Neural cell (in vitro differentiated cells): ENCODE measurements around the gene TPD52L3. TPM values are rescaled to one million over a fixed set of nuclear protein-coding genes. Genes with fewer than 3 reads are reported as not detected.

Experiments
- H2AFZ ChIP-seq: fragments of 200-600, 300-800 bp; sonication (generic), shearing (Covaris generic); 2 replicates; pipeline ENCODE4 v1.6.0; 2014; ENCODE audit warnings: low read depth, mild to moderate bottlenecking, antibody characterized with exemption, low read length, moderate library complexity
- H3F3A ChIP-seq: fragments of 200-600 bp; shearing (Covaris generic); 2 replicates; pipeline ENCODE4 v1.6.1; 2016; ENCODE audit warnings: mild to moderate bottlenecking, moderate library complexity, mixed read lengths, antibody characterized with exemption, low read length; ENCODE audit not compliant: insufficient read depth, poor library complexity, severe bottlenecking
- H3K27ac ChIP-seq: fragments of 200-600, 300-800 bp; sonication (generic), shearing (Covaris generic); 2 replicates; pipeline ENCODE4 v1.5.1; 2014; ENCODE audit warnings: mild to moderate bottlenecking, low read length, moderate library complexity
- H3K27me3 ChIP-seq: fragments of 300-800, 200-600 bp; sonication (generic), shearing (Covaris generic); 2 replicates; pipeline ENCODE4 v1.6.0; 2014; ENCODE audit warnings: mild to moderate bottlenecking, low read depth, low read length, moderate library complexity; ENCODE audit not compliant: insufficient read depth
- H3K36me3 ChIP-seq: fragments of 300-800, 200-600 bp; sonication (generic), shearing (Covaris generic); 2 replicates; pipeline ENCODE4 v1.5.1; 2014; ENCODE audit warnings: mild to moderate bottlenecking, antibody characterized with exemption, low read length, moderate library complexity; ENCODE audit not compliant: insufficient read depth
- H3K4me2 ChIP-seq: fragments of 300-800, 200-600 bp; sonication (generic), shearing (Covaris generic); 2 replicates; pipeline ENCODE4 v1.6.0; 2014; ENCODE audit warnings: mild to moderate bottlenecking, low read length
- H3K4me3 ChIP-seq: fragments of 300-800, 200-600 bp; sonication (generic), shearing (Covaris generic); 2 replicates; pipeline ENCODE4 v1.5.1; 2014; ENCODE audit warnings: mild to moderate bottlenecking, low read length, moderate library complexity
- H3K79me2 ChIP-seq: fragments of 200-600 bp; shearing (Covaris generic); replicated peaks from 2 replicates; pipeline ENCODE4 v1.6.0; 2014; ENCODE audit warnings: mild to moderate bottlenecking, low read length, moderate library complexity; ENCODE audit not compliant: insufficient read depth
- H3K9ac ChIP-seq: fragments of 300-800, 200-600 bp; sonication (generic), shearing (Covaris generic); 2 replicates; pipeline ENCODE4 v1.6.1; 2016; ENCODE audit warnings: mild to moderate bottlenecking, low read length, mixed read lengths
- H3K9me2 ChIP-seq: fragments of 200-600 bp; shearing (Covaris generic); 2 replicates; pipeline ENCODE4 v1.6.1; 2016; ENCODE audit warnings: mild to moderate bottlenecking, low read length, mixed read lengths; ENCODE audit not compliant: insufficient read depth
- H3K9me3 ChIP-seq: fragments of 200-600, 300-800 bp; sonication (generic), shearing (Covaris generic); 2 replicates; pipeline ENCODE4 v1.6.1; 2016; ENCODE audit warnings: mild to moderate bottlenecking, mixed run types, low read length, moderate library complexity, mixed read lengths
- H4K20me1 ChIP-seq: fragments of 200-600 bp; shearing (Covaris generic); 2 replicates; pipeline ENCODE4 v1.6.1; 2016; ENCODE audit warnings: mild to moderate bottlenecking, mixed run types; ENCODE audit not compliant: insufficient read depth
- EP300 ChIP-seq: fragments of 450-650 bp; conservative IDR thresholded peaks from 2 replicates; pipeline ENCODE4 v1.6.1; 2014; ENCODE audit warnings: antibody characterized with exemption, mild to moderate bottlenecking, moderate library complexity; ENCODE audit not compliant: poor library complexity, severe bottlenecking
- POLR2AphosphoS5 ChIP-seq: IDR thresholded peaks from 2 replicates; pipeline ENCODE4 v1.6.1; 2012
- RAD21 ChIP-seq: fragments of 450-650 bp; conservative IDR thresholded peaks from 2 replicates; pipeline ENCODE4 v1.6.1; 2014; ENCODE audit warnings: antibody characterized with exemption, mild to moderate bottlenecking, moderate library complexity
- SMC3 ChIP-seq: fragments of 450-650 bp; conservative IDR thresholded peaks from 2 replicates; pipeline ENCODE4 v1.6.1; 2014; ENCODE audit warnings: antibody characterized with exemption, mild to moderate bottlenecking, moderate library complexity; ENCODE audit not compliant: poor library complexity
- polyA plus RNA-seq: library from polyadenylated mRNA; depleted of rRNA; stranded (reverse); fragments of >200 nt; gene quantifications from 2 replicates; pipeline ENCODE4 v1.2.3, GENCODE V29; 2014
- TF ChIP-seq, protein P1 (sequence below): fragments of 450-650 bp; IDR thresholded peaks from 2 replicates; pipeline ENCODE4 v1.5.1; 2014; ENCODE audit warnings: antibody characterized with exemption, mild to moderate bottlenecking, moderate library complexity; ENCODE audit not compliant: poor library complexity, severe bottlenecking
- TF ChIP-seq, protein P2 (sequence below): IDR thresholded peaks from 2 replicates; pipeline ENCODE4 v1.6.1; 2012; ENCODE audit warnings: borderline replicate concordance

Gene TPD52L3
- polyA plus RNA-seq, 1 donor from 2014 or later: not detected

DNA sequence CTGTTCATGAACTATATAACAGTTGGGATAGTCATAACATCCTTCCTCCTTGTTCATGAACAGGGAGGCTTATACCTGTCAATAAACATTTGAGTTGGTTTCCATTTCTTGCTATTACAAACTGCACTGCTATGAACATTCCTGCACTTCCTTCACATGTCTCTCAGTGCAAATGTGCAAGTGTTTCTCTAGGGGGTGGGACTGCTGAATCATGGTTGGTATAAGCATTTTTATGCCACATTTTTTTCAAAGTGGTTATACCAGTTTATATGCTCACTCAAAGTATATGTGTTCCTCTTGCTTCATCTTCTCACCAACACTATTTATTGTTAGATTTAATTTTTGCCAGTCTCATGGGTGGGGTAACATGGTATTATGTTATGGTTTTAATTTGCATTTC lies 25.8 kb upstream of the TPD52L3 start:
- no peaks in the 10 kb centered on the region for H3K9me2 ChIP-seq
- H3K79me2 ChIP-seq: no peaks in the 10 kb centered on the region
- H3K27ac ChIP-seq: no peak overlapping the region
- H3K9ac ChIP-seq: no peak overlapping the region
- no peaks in the 10 kb centered on the region for H4K20me1 ChIP-seq
- no peak for TF ChIP-seq SMC3
- no peak for TF ChIP-seq POLR2AphosphoS5
- TF ChIP-seq, protein P1, sequence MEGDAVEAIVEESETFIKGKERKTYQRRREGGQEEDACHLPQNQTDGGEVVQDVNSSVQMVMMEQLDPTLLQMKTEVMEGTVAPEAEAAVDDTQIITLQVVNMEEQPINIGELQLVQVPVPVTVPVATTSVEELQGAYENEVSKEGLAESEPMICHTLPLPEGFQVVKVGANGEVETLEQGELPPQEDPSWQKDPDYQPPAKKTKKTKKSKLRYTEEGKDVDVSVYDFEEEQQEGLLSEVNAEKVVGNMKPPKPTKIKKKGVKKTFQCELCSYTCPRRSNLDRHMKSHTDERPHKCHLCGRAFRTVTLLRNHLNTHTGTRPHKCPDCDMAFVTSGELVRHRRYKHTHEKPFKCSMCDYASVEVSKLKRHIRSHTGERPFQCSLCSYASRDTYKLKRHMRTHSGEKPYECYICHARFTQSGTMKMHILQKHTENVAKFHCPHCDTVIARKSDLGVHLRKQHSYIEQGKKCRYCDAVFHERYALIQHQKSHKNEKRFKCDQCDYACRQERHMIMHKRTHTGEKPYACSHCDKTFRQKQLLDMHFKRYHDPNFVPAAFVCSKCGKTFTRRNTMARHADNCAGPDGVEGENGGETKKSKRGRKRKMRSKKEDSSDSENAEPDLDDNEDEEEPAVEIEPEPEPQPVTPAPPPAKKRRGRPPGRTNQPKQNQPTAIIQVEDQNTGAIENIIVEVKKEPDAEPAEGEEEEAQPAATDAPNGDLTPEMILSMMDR: no peak
- no peaks in the 10 kb centered on the region for H3K9me3 ChIP-seq
- H3K4me3 ChIP-seq: no peak overlapping the region
- H3K36me3 ChIP-seq: no peaks in the 10 kb centered on the region
- no peak overlapping the region for H3K4me2 ChIP-seq
- H3K27me3 ChIP-seq: no peaks in the 10 kb centered on the region
- H2AFZ ChIP-seq: no peak overlapping the region
- H3F3A ChIP-seq: no peaks in the 10 kb centered on the region

DNA sequence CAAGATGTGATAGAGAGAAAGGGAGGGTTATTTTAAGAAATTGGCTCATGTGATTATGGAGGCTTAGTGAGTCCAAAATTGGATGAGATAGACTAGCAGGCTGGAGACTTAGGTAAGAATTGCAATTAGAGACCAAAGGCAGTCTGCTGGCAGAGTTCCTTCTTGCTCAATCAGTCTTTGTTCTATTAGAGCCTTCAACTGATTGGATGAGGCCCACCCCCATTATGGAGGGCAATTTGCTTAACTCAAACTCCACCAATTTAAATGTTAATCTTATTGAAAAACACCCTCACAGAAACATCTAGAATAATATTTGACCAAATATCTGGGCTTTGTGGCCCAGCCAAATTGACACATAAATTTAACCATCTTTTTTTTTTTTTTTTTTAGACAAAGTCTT lies 23.9 kb upstream of the TPD52L3 start:
- no peaks in the 10 kb centered on the region for H3K27me3 ChIP-seq
- no peaks in the 10 kb centered on the region for H3K36me3 ChIP-seq
- H4K20me1 ChIP-seq: no peaks in the 10 kb centered on the region
- no peak overlapping the region for H3K4me3 ChIP-seq
- no peaks in the 10 kb centered on the region for H3K79me2 ChIP-seq
- H3K4me2 ChIP-seq: no peak overlapping the region
- no peaks in the 10 kb centered on the region for H3F3A ChIP-seq
- no peak overlapping the region for H3K27ac ChIP-seq
- no peak for TF ChIP-seq POLR2AphosphoS5
- TF ChIP-seq, protein P1: no peak
- no peaks in the 10 kb centered on the region for H3K9me2 ChIP-seq
- H2AFZ ChIP-seq: no peak overlapping the region
- no peak overlapping the region for H3K9ac ChIP-seq
- H3K9me3 ChIP-seq: no peaks in the 10 kb centered on the region

DNA sequence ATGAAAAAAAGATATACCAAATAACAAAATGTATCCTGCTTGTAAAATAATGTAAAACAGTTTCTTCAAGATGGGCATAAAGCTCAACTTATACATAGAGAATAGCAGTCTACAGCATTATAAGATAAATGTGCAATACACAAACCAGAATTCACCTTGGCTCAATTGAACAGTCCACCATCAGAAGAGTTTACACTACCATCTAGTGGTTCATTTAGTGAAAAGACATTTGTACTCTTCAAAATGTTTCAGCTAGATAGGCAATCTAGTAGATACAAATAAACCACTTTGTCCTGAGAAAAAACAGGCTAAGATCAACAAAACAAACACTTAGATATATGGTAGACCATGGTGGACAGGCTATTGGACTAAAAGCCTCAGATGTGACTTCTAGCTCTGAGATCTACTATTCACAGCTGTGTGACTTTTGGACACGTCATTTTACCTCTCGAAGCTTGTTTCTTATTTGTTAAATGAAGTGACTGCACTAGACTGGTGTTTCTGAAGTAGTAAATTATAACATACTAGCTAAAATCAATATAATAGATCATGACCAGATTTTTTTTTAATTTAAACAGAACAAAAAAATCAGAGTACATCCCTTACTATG lies 22.1 kb upstream of the TPD52L3 start:
- Histone ChIP-seq H3F3A (no peaks in the 10 kb centered on the region), H4K20me1 (no peaks in the 10 kb centered on the region), H3K27ac (no peak overlapping the region), H3K4me2 (no peak overlapping the region), H3K27me3 (no peaks in the 10 kb centered on the region), H3K36me3 (no peaks in the 10 kb centered on the region), H2AFZ (no peak overlapping the region), H3K9me2 (no peaks in the 10 kb centered on the region), H3K79me2 (no peaks in the 10 kb centered on the region), H3K4me3 (no peak overlapping the region), H3K9ac (no peak overlapping the region), H3K9me3 (no peaks in the 10 kb centered on the region)
- TF ChIP-seq, protein P1: peak; percentile 85
- TF ChIP-seq RAD21: peak; percentile 89
- peak; percentile 91 for TF ChIP-seq SMC3
- TF ChIP-seq, protein P2, sequence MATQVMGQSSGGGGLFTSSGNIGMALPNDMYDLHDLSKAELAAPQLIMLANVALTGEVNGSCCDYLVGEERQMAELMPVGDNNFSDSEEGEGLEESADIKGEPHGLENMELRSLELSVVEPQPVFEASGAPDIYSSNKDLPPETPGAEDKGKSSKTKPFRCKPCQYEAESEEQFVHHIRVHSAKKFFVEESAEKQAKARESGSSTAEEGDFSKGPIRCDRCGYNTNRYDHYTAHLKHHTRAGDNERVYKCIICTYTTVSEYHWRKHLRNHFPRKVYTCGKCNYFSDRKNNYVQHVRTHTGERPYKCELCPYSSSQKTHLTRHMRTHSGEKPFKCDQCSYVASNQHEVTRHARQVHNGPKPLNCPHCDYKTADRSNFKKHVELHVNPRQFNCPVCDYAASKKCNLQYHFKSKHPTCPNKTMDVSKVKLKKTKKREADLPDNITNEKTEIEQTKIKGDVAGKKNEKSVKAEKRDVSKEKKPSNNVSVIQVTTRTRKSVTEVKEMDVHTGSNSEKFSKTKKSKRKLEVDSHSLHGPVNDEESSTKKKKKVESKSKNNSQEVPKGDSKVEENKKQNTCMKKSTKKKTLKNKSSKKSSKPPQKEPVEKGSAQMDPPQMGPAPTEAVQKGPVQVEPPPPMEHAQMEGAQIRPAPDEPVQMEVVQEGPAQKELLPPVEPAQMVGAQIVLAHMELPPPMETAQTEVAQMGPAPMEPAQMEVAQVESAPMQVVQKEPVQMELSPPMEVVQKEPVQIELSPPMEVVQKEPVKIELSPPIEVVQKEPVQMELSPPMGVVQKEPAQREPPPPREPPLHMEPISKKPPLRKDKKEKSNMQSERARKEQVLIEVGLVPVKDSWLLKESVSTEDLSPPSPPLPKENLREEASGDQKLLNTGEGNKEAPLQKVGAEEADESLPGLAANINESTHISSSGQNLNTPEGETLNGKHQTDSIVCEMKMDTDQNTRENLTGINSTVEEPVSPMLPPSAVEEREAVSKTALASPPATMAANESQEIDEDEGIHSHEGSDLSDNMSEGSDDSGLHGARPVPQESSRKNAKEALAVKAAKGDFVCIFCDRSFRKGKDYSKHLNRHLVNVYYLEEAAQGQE: no peak
- TF ChIP-seq POLR2AphosphoS5: no peak
- no peak for TF ChIP-seq EP300
